SKM-1 treated with dmso at 0.1 percent for 144 hours (cell line): ENCODE results near the gene KRT5.

Source experiments
- DNase-seq: peaks from one replicate; lab custom pipeline; 2025; ENCODE audit not compliant: unreplicated experiment; lab: John Stamatoyannopoulos, UW

KRT5 gene

GRCh38 chr12:52519826-52520662 lies at the start of gene KRT5:
TSS of gene KRT5 (minus strand) at chr12:52520394. CDS start at chr12:52520296, 98 bp downstream.
- no peak for DNase-seq

DNA sequence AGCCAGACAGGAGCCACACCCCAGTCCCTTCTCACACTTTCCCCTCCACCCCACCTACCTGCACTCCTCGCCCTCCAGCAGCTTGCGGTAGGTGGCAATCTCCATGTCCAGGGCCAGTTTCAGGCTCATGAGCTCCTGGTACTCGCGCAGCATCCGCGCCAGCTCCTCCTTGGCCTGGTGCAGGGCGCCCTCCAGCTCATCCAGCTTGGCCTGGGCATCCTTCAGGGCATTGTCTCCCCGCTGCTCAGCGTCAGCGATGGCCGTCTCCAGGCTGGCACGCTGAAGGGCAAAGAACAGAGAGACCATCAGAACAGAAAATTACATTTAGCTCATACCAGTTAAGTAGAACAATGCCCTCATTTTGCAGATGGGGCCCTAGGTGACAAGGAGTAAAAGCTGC lies 47.9 kb upstream of the KRT5 start:
- DNase-seq = no peak

DNA sequence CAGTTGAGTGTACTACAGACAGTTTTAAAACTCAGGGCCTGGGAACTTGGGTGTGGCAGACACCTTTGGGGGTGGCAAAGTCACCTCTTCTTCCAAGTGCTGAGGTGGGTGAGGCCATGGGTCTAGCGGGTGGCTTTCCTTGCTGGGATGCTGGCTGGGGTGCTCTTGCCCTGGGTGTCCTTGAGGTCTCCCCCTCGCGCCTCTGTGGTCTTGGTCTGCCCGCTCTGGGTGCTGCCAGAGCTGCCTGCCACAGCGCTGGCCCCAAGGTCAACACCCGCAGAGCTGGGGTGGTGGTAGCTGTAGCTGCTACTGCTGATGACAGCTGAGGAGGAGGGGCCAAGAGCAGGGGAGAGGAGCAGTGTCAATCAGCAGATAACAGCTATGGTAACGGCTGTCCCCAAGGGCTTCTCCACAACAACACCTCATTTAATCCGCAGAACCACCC lies 46.7 kb upstream of the KRT5 start:
- no peak for DNase-seq

- DNase-seq = no peak
These were observed 44.4 kb upstream of the KRT5 start for GRCh38 chr12:52564582-52564981.

DNA sequence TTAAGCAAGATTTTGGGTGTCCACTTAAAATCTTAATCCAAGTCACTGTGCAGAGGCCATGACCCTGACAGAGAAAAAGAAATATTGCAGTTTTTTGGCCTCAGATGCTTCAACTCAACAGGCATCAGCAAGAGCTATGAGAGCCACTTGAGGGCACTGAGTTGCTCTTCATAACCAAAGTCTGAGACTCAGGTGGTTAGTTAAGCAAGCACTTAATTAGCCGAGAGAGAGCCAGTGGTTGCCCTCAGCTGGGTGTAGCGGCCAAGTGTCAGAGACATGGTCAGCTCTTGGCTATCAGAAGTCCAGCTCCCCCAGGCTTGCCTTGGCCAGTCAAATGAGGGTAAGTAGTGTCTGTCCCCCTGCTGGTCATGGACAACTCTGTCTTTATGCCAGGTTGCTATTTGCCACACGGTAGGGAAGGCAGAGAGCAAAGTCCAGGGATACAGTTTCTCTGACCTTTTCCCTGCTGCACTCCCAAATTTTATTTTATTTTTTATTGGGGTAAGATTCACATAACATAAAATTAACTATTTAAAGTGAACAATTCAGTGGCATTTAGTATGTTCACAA lies 41.8 kb upstream of the KRT5 start:
- DNase-seq = no peak

DNA sequence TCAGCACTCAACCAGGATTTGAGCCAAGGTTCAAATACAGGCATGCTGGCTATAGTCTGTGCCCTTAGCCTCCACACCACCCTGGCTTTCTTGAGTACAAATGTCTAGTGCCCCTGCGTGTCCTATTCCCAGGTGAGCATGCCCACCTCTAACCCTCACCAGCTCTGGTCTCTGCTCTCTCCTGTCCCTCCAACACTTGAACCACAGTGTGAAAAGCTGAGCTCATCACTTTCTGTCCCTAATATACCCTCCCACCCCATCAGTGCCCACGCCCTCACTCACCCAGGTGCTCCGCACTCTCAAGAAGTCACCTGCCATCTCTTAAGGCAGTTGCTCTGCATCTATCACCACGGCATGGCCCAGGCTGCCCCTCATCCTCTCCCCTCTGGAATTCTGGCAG lies 39.8 kb upstream of the KRT5 start:
- no peak for DNase-seq

GRCh38 chr12:52558781-52559445 lies 38.7 kb upstream of the KRT5 start:
- no peak for DNase-seq

- no peak for DNase-seq
These were observed 37.3 kb upstream of the KRT5 start for GRCh38 chr12:52557476-52557875.

DNA sequence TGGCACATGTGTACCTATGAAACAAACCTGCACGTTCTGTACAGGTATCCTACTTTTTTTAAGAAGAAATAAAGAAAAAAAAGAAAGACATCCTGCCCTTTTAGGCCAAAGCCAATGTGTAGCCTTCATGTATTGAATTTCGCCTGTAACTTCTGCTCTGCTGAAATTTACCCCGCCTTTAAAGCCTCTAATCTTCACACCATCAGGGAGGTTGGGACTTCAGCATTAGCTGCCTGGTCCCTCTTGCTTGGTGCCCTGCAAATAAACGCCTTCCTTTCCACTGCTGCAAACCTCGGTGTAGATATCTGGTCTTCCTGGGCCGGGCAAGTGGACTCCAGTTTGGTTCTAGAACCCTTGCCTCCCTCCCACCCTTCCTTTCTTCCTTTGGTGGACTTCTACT lies 35.4 kb upstream of the KRT5 start:
- DNase-seq = no peak

DNA sequence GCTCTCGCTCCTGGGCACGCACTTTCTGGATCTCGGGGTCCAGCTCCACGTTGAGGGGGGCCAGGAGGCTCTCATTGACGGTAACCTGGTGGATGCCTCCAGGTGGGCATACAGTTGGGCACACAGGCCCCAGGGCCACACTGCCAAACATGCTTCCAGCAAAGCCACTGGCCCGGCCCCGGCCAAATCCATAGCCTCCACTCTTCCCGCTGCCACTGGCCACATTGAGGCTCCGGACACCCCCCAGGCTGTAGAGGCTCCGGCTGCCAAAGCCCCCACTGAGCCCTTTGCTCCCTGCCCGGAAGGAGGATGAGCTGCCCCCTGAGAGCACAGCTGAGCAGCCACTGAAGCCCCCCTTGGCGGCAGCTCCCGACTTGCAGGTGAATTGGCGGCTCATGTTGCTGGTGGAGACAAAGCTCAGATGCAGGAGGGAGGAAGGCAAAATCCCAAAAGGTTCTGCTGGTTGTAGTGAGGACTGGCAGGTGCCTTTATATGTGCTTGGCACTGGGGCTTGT lies 32.5 kb upstream of the KRT5 start, which contains the start of gene KRT71:
Gene KRT71 (minus strand): TSS at position 465 of the 515 bp plus-strand sequence. CDS start 68 bp downstream, at position 397.
- DNase-seq = no peak

- no peak for DNase-seq
These were observed 31.9 kb upstream of the KRT5 start for GRCh38 chr12:52552055-52552454.

- DNase-seq = no peak
These were observed 31.1 kb upstream of the KRT5 start for GRCh38 chr12:52551216-52551865.

- DNase-seq = no peak
These were observed 25.9 kb upstream of the KRT5 start for GRCh38 chr12:52546126-52546525.

DNA sequence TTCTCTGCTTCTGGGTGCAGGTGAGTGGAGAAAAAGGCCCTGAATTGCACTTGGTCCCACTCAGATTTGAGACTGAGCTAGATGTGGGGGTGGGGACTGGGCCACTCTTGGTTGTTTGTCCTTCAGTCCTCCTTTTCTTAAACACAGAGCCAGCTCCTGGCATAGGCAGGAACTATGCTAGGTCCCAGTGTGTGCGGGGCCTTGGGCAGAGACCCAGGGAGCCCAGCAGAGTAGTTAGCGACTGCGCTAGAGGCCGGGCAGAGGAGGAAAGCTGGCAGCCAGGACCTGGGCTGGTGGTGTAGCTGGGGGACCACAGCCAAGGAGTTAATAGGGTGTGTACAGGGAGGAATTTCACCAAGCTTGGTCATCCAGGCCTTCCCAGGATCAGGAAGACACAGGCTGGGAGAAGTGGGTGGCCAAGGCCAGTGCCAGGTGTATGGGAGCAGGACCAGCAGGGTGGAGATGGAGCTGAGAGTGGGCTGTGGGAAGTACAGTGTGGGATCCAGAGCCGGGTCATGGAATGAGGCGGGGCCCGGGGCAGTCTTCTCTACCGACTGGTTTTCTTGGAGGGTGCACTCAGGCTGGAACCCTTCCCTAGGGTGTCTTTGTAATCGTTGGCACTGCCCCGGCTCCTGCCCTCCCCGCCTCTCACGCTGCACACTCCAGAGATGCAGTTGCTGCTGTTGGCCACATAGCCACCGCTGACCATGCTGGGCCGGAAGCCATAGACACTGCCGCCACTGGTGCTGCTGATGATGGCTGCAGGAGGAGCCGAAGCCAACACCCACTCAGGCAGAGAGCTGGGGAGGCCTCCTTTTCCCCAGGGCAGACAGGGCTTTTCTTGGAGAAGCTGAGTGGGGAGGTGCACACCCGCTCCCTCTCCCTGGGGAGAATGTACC lies 24.0 kb upstream of the KRT5 start:
- DNase-seq = no peak

DNA sequence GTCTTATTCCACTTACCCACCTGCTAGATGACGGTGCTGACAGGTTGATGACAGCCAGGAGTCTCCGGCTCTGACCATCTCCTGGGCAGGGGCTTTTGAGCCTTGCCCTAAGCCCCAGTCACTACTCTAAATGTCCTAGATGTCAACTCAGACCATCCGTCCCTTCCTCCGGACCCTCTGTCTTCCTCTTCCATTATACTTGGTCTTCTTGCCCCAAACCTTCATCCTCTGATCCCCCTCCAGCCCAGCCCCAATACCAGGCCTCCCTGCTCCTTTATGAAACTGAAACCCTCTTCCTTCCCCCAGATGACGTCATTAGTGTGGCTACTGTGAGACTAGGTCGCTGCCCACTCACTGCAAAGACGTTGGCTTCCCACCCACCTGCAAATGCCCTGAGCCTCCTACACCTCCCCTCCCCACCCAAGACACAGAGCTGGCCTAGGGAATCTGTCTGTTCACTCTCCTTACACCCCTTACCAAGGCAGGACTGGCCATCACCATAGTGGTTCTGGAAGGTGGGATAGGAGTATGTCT lies 22.7 kb upstream of the KRT5 start:
- DNase-seq = no peak

DNA sequence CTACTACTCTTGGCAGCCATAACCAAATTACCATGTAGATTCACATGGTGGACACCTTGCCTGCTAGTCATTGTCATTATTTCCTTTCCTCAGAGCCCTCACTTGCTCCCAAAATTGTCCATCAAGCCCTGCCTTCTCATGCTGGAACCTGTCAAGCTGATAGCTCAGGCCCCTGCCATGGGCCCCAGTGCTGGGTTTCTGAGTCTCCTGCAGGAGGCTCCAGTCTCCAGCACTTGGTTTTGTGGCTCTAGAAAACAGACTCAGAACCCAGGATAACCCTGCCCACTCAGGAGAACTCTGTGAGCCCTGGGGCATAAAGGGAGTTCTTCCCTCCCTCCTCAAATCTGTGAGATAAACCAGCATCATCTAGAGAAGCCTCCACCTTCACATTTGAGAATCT lies 22.0 kb upstream of the KRT5 start:
- DNase-seq = no peak

DNA sequence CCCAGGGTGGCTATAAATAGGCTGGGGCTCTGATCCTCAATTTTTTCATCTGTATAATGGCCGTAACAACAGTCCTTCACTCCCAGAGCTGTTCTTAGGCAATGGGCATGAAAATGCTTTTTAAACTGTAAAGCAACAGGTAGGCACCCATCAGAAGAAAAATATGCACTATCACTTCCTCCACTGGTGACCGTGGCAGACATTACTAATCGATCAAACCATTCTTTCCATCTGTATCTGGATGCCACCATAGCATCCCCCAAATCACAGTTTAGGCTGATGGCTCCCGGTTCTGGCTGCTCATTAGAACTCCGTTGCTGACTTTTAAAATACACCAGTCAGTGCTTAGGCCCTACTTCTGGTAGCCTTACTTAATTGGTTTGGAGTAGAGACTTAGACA lies 21.5 kb upstream of the KRT5 start:
- DNase-seq = no peak

- no peak for DNase-seq
These were observed 20.3 kb upstream of the KRT5 start for GRCh38 chr12:52540531-52540930.

GRCh38 chr12:52539821-52540173 lies 19.6 kb upstream of the KRT5 start:
- DNase-seq = no peak
